Limb (tissue), 2 donors: Measurements from ENCODE around the gene RASA2.

Experiments
- DNase-seq, 2 donors: peaks; one replicate each; pipeline ENCODE4 v3.0.0-alpha.2; 2016; ENCODE audit errors: extremely low spot score in 2 of 2

RASA2 gene

GRCh38 chr3:141644931-141645330, 158.1 kb downstream of the RASA2 start:
- peak in 1 of 2 donors; percentile 57 for DNase-seq

GRCh38 chr3:141646760-141647561, 160.1 kb downstream of the RASA2 start:
- peak in 1 of 2 donors; percentile 22 for DNase-seq

- DNase-seq: no peak
Observed at GRCh38 chr3:141647562-141647915, 160.7 kb downstream of the RASA2 start.

- no peak for DNase-seq
Observed at GRCh38 chr3:141648055-141648910, 161.5 kb downstream of the RASA2 start.

GRCh38 chr3:141649871-141650270, 163.0 kb downstream of the RASA2 start:
- no peak for DNase-seq

GRCh38 chr3:141650783-141651182, 164.0 kb downstream of the RASA2 start:
- DNase-seq: no peak

- DNase-seq: no peak
Observed at GRCh38 chr3:141651409-141651808, 164.6 kb downstream of the RASA2 start.

- no peak for DNase-seq
Observed at GRCh38 chr3:141652349-141652748, 165.5 kb downstream of the RASA2 start.

- DNase-seq: no peak
Observed at GRCh38 chr3:141653847-141654246, 167.0 kb downstream of the RASA2 start.

GRCh38 chr3:141655801-141656200, 169.0 kb downstream of the RASA2 start:
- no peak for DNase-seq

- no peak for DNase-seq
Observed at GRCh38 chr3:141656771-141657170, 169.9 kb downstream of the RASA2 start.

GRCh38 chr3:141657516-141657915, 170.7 kb downstream of the RASA2 start:
- DNase-seq: no peak

GRCh38 chr3:141659821-141660613, 173.2 kb downstream of the RASA2 start:
- peak in 1 of 2 donors; percentile 67 for DNase-seq

GRCh38 chr3:141660614-141660947, 173.8 kb downstream of the RASA2 start:
- no peak for DNase-seq

- DNase-seq: no peak
Observed at GRCh38 chr3:141661229-141662196, 174.7 kb downstream of the RASA2 start.

- no peak for DNase-seq
Observed at GRCh38 chr3:141663993-141664392, 177.2 kb downstream of the RASA2 start.
